Activated CD8-positive, alpha-beta T cell treated with anti-CD3 and anti-CD28 coated beads for 36 hours (primary cell): Measurements from ENCODE around the gene PIAS2. TPM values are rescaled to one million over a fixed set of nuclear protein-coding genes. Genes with fewer than 3 reads are reported as not detected.
"Not testable (repeated sequence)": the region's sequence is repeated elsewhere in the genome, so short reads cannot be mapped to it uniquely, and the experiment has no call there.

Source experiments
- ATAC-seq: fragments of 200-7000 bp; cut with Tn5 transposase; one replicate; pipeline ENCODE4 v1.10.0; 2021; ENCODE audit warnings: mild to moderate bottlenecking, moderate library complexity
- CTCF ChIA-PET: fragments of 350-600 bp; sonication (Branson Sonifier 250); formaldehyde crosslinking; loops from one replicate; lab custom pipeline; 2021; ENCODE audit warnings: antibody characterized with exemption; lab: Charles Lee
- POLR2A ChIA-PET: fragments of 350-600 bp; sonication (Branson Sonifier 250); formaldehyde crosslinking; loops from one replicate; lab custom pipeline; 2021; ENCODE audit warnings: antibody characterized with exemption; lab: Charles Lee
- DNase-seq: peaks from one replicate; pipeline ENCODE4 v3.0.0-alpha.2; 2020
- H3K27ac Mint-ChIP-seq: one replicate; pipeline ENCODE4 v1.8.0; 2021; ENCODE audit warnings: mild to moderate bottlenecking, mixed read lengths
- H3K27me3 Mint-ChIP-seq: one replicate; pipeline ENCODE4 v1.8.0; 2021; ENCODE audit warnings: mixed read lengths
- H3K36me3 Mint-ChIP-seq: one replicate; pipeline ENCODE4 v1.8.0; 2021; ENCODE audit warnings: low read depth, mixed read lengths
- H3K4me1 Mint-ChIP-seq: one replicate; pipeline ENCODE4 v1.8.0; 2021; ENCODE audit warnings: low read depth, mixed read lengths
- H3K4me3 Mint-ChIP-seq: one replicate; pipeline ENCODE4 v1.8.0; 2021; ENCODE audit warnings: mild to moderate bottlenecking, moderate library complexity, mixed read lengths
- H3K9me3 Mint-ChIP-seq: one replicate; pipeline ENCODE4 v1.8.0; 2021; ENCODE audit warnings: mixed read lengths
- CTCF ChIP-seq: fragments of 200-600 bp; IDR thresholded peaks from one replicate; pipeline ENCODE4 v1.8.0; 2022; ENCODE audit warnings: antibody characterized with exemption, mild to moderate bottlenecking
- intact Hi-C: fragments of 100-400 bp; cut with micrococcal nuclease; formaldehyde crosslinking; loops from one replicate; pipeline ENCODE4 v1.10.0; 2022
- total RNA-seq, 2 experiments: library from RNA; stranded (reverse); gene quantifications; one replicate each; pipeline ENCODE4 v1.2.3, GENCODE V29; 2021

Gene PIAS2
- total RNA-seq: 10 to 100 TPM; 26.9 to 29.8 TPM

- no peak for TF ChIP-seq CTCF
- peak; percentile 71 for DNase-seq
- intact Hi-C loops: no loop called here
- peak; percentile 89 for ATAC-seq
- Mint-ChIP-seq H3K36me3 (peaks cover 4% of the 10 kb centered on the region), H3K4me1 (peaks cover 42% of the 10 kb centered on the region), H3K27me3 (no peaks in the 10 kb centered on the region), H3K4me3 (peak within 1 kb of the TSS; percentile 88), H3K27ac (peak within 1 kb of the TSS; percentile 90), H3K9me3 (no peaks in the 10 kb centered on the region)
- POLR2A ChIA-PET: interaction anchor here (0.6 to 1.2 kb wide), 7 partner anchors 12 to 233 kb away, joined by 3 to 6 read pairs (median 3); partner anchors contain the start of gene HDHD2
- CTCF ChIA-PET: interaction anchor here (1.0 kb wide), 1 partner anchor 1349 kb away, joined by 3 read pairs; no protein-coding TSS in a partner anchor
These were observed at the start of gene PIAS2, which contains the start of gene KATNAL2 for GRCh38 chr18:46917108-46917802. PIAS2 (minus strand) TSS chr18:46917507; CDS start chr18:46917345, 162 bp downstream. KATNAL2 (plus strand) TSS chr18:46917602; CDS start chr18:46946873, 29,271 bp downstream.

DNA sequence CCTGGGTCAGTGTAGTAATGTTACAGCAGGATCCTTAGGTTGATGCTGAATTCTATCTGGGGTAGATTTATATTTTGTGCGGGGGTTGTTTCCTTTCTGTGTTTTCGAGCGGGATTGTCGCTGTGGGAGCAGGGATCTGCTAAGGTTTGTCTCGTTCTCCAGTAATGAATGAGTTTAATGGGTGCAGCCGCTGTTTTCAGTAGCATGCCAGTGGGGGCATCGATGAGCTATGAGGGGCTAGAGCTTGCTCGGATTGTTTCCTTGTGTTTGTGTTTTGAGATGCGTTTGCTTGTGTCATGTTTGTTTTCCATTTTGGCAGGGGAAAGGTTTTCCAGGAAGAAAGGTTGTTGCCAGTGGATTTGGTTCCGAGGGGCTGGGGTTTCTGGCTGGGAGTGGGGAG is 49.0 kb upstream of the PIAS2 start:
- H3K9me3 Mint-ChIP-seq, CTCF ChIA-PET, intact Hi-C loops: not testable (repeated sequence)

DNA sequence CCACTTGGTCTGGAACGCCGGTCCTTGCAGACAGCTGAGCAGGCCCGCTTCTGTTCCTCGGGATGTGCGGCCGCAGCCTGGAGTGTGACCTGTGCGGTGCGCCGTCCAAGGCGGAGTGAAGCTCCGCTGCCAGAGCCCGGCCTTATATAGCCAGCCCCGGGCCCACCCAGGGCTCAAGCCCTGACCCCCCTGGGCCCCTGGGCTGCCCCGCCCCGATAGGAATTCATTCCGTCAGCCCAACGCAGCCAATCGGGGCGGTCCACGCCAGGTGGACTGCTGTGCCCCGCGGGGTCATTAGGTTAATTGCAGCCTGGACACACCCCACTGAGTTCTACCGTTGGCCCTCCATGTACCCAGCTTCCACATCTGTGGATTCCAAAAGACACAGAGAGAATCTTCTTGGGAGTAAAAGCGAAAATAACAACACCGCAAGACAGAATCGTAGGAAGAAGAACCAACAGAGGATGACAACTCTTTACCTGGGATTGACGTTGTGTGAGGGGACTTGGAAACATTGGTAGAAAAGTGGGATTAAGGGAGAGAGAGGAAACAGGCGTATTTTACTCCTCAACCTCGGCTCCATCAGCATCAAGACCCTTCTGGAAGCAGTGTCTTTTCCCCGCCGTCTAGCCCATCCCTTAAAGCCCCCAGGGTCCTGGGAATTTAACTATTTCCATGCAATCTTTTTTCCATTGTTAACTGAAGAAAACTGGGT is 47.4 kb upstream of the PIAS2 start:
- H3K4me3 Mint-ChIP-seq, intact Hi-C loops, CTCF ChIA-PET, H3K27me3 Mint-ChIP-seq, ATAC-seq, H3K4me1 Mint-ChIP-seq, H3K27ac Mint-ChIP-seq, DNase-seq, POLR2A ChIA-PET, H3K36me3 Mint-ChIP-seq: not testable (repeated sequence)
- H3K9me3 Mint-ChIP-seq: peaks cover 13% of the 10 kb centered on the region

More for the DNA sequence above, 49.0 kb upstream of the PIAS2 start:
- POLR2A ChIA-PET, H3K4me1 Mint-ChIP-seq, ATAC-seq, H3K27me3 Mint-ChIP-seq, H3K36me3 Mint-ChIP-seq, H3K4me3 Mint-ChIP-seq, DNase-seq, H3K27ac Mint-ChIP-seq: not testable (repeated sequence)

GRCh38 chr18:46963656-46964578 is 46.6 kb upstream of the PIAS2 start:
- H3K27ac Mint-ChIP-seq, H3K4me3 Mint-ChIP-seq, DNase-seq, H3K36me3 Mint-ChIP-seq, ATAC-seq, H3K4me1 Mint-ChIP-seq, H3K27me3 Mint-ChIP-seq, POLR2A ChIA-PET, CTCF ChIA-PET, intact Hi-C loops: not testable (repeated sequence)
- peaks cover 13% of the 10 kb centered on the region for H3K9me3 Mint-ChIP-seq

GRCh38 chr18:46958209-46958608 is 40.9 kb upstream of the PIAS2 start:
- POLR2A ChIA-PET: no interaction called here
- no peak for DNase-seq
- Mint-ChIP-seq H3K4me1 (no peaks in the 10 kb centered on the region), H3K36me3 (no peaks in the 10 kb centered on the region), H3K9me3 (peaks cover 5% of the 10 kb centered on the region), H3K27me3 (no peaks in the 10 kb centered on the region), H3K4me3 (no peak overlapping the region), H3K27ac (no peak overlapping the region)
- no peak for ATAC-seq
- no peak for TF ChIP-seq CTCF
- CTCF ChIA-PET: interaction anchor here (0.6 to 1.0 kb wide), 2 partner anchors 7 to 251 kb away, joined by 3 to 4 read pairs; no protein-coding TSS in a partner anchor
- intact Hi-C loops: no loop called here

DNA sequence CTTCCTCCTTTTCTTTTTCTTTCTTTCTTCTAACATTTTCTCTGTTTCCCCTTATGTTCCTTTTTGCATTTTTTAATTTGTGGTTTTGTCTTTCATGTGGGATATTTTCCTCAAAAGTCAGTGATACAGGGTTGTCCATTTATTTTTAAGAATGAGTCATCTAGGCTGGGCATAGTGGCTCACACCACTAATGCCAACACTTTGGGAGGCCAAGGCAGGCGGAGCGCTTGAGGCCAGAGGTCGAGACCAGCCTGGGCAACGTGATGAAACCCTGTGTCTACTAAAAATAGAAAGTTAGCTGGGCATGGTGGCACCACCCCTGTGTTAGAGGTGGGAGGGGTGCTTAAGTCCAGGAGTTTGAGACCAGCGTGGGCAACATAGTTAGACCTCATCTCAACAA is 35.9 kb upstream of the PIAS2 start:
- Mint-ChIP-seq H3K4me3 (no peak overlapping the region), H3K9me3 (no peaks in the 10 kb centered on the region), H3K27me3 (peaks cover 9% of the 10 kb centered on the region), H3K27ac (no peak overlapping the region), H3K36me3 (no peaks in the 10 kb centered on the region), H3K4me1 (no peaks in the 10 kb centered on the region)
- ChIA-PET POLR2A (no interaction called here), CTCF (no interaction called here)
- no peak for TF ChIP-seq CTCF
- DNase-seq: no peak
- no peak for ATAC-seq
- intact Hi-C loops: no loop called here
